GM18907 (cell line): Measurements from ENCODE around the gene ZNF777.
"Not testable (repeated sequence)": the region's sequence is repeated elsewhere in the genome, so short reads cannot be mapped to it uniquely, and the experiment has no call there.

Experiments
- ATAC-seq: cut with Tn5 transposase; IDR thresholded peaks from one replicate; pipeline ENCODE4 v1.9.1; 2021; ENCODE audit warnings: mild to moderate bottlenecking, moderate library complexity; ENCODE audit not compliant: unreplicated experiment

The ZNF777 gene

DNA sequence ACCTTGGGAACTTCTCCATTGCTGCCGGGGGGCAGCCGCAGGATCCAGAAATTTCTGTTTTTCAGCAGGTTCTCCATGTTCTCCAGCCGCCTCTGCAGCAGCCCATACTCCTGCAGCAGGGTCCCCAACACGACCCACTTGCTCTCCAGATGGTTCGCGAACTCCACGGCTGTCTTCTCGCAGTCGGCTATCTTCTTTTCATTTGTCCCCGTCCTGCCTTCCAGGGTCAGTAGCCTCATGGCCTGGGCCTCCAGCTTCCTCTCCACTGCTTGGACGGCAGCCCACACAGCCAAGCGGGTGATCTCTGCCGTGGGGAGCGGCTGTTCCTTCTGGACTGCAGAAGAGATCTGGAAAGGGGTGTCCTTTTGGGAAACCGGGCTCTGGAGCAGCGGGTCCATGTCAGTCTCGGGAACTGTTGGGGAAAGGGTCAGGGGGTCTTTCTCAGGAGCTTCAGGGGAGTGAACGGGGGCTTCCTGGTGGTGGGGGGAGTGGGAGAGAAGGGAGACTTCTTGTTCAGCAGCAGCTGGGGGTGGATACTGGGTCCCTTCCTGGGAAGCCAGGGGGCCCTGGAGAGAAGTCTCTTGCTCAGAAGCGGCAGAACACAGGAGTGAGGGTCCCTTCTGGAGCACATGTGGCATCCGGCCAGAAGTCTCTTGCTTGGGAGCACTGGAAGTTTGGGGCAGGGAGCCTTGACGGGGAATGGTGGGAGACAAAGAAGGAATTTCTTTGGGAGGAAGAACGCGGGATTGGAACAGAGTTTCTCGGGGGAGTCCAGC is 5.5 kb downstream of the ZNF777 start:
- no peak for ATAC-seq

DNA sequence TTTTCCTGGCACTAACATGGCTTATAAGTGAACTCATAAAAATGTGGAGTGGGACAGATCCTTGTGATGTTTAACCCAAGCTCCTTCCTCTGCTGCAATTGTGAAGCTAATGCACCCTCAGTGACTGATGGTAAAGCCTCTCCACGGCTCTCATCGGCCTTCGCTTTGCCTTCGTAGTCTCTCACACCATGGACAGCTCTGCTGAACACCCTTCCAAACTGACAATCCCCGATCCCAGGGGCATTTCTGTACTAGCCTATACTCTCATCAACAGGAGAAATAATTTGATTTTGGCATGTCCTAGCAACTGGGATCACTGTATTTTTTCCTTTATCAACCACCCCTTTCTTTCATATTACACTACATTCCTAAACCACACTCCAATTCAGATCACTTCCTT is 6.1 kb downstream of the ZNF777 start:
- no peak for ATAC-seq

DNA sequence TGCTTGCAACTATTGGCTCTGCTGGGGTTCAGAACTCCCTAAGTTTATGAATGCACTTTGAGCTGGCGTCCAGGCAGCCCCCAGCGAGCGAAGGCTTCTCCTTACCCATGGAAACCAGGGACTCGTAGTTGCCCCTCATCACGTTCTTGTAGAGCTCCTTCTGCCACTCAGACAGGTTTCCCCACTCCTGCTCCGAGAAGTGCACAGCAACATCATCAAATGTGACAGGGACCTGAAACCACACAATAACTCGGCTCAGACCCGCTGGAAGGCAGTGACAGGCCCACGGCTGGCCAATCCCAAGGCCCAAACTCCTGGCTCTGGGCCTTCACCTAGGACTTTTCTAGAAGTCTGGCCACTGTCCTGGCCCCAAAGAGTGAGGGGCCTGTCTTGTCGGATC is 6.9 kb downstream of the ZNF777 start:
- ATAC-seq, result no peak

DNA sequence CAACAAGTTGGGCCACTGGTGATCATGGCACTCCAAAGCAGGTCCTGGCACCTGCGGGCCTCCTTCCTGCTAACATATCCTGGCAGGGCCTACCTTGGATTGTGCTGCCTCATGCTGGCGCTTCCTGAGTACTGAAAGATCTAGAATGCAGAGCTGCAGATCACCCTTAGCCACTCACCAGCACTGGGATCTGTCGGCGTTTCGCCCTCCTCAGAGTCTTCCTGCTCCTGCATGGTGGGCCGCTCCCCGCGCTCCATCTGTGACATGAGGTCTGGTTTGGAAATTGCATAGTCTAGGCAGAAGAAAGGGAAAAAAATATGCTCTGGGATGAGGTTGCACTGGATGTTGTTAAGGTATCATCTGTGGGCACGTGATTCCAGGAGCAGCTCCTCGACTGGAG is 10.0 kb downstream of the ZNF777 start:
- ATAC-seq, result no peak

DNA sequence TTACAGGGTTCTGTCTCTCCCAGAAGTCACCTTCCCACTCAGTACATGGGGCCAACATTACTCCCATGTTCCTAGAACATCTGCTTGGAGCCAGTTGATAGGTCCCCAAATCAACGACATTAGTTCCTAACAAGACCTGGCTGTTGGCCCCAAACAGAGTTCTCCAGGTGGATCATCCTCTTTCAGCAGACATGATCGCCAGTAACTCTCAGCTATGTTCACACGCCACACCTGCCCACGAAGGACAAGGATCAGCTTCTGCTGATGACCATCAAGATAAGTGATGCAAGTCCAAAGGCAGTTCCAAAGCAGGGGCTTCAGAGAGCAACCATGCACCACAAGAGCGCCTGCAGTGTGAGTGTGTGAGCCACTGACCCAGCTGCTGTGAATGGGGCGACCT is 11.0 kb downstream of the ZNF777 start:
- no peak for ATAC-seq

DNA sequence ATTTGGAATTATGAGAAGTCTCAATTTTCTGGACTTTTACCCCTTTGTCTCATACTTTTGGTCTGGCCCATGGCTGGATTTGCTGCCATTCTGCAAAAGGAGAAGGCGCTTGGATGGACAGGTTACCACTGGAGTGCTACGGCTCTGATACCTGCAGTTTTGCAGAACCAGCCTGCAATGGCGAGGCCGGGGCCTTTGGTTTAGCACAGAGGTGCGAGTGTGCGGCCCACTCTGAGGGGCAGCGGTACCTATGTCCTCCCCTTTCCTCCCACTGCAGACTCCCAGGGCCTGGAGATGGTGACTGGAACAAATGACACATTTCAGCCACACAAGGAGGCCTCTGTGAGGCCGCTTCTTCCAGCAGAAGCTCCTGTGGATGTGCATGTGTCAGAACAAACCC is 11.9 kb downstream of the ZNF777 start:
- no peak for ATAC-seq

DNA sequence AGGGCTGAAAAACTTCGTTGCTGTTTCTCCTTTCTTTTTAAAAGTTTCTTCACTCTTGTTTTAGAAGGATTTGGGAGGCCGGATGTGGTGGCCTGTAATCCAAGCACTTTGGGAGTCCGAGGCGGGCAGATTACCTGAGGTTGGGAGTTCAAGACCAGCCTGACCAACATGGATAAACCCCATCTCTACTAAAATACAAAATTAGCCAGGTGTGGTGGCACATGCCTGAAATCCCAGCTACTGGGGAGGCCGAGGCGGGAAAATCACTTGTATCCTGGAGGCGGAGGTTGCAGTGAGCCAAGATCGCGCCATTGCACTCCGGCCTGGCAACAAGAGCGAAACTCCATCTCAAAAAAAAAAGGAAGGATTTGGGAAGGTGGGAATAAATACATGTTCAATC is 14.8 kb downstream of the ZNF777 start:
- not testable (repeated sequence) for ATAC-seq

DNA sequence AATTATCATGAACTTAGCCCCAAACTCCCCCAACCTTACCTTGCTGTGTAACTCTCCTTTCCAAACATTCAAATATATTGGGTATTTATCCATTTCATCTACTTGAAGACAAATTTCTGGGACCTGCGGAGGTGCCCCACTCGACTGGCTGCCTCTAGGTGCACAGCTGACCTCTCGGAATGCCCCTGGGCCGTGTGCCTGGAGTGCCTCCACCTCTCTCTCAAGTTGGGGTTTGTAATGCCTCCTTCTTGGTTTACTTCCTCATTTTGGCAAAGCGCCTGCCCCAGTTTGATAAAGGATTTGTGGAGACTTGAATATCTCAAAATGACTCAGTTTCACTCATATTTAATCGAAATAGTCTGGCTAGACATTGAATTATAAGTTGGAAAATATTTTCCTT is 16.6 kb downstream of the ZNF777 start:
- no peak for ATAC-seq

DNA sequence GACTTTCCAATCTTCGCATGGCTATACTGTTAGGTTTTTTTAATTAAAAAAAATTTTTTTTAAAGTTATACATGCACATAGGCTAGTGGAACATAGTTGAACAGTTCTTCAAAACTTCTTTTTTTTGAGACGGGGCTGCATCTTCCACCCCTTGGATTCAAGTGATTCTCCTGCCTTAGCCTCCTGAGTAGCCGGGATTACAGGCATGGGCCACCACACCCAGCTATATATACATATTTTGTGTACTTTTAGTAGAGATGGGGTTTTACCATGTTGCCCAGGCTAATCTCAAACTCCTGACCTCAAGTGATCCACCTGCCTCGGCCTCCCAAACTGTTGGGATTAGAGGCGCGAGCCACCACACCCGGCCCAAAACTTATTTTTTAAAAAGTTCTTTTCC is 17.3 kb downstream of the ZNF777 start:
- ATAC-seq, result no peak

DNA sequence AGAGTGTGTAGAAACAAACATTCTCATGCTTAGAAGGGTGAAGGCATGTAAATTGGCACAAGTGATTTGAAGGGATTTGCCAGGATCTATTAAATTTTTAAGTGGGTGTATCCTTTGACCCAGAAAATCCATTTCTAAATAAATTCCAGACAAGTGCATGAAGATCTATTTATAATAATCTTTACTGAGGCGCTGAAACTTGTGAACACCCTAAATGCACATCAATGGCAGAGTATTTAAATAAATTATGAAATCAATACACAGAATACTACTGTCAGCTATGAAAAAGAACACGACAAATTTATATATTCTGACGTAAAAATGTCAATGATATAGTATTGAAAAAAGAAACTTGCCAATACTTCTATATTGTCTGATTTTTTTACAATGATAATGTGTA is 17.9 kb downstream of the ZNF777 start:
- ATAC-seq, result no peak

DNA sequence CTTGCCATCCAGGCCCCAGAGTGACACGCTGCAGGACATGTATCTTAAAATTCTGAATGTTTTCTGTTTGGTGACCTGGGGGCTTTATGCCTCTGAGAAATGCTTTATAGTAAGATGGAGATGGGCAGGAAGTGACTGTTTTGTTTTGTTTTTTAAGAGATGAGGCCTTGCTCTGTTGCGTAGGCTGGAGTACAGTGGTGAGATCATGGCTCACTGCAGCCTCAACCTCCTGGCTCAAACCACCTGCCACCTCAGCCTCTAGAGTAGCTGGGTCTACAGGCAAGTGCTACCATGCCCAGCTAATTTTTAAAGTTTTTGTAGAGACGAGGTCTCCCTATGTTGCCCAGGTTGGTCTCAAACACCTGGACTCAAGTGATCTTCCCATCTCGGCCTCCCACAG is 20.6 kb downstream of the ZNF777 start:
- no peak for ATAC-seq

DNA sequence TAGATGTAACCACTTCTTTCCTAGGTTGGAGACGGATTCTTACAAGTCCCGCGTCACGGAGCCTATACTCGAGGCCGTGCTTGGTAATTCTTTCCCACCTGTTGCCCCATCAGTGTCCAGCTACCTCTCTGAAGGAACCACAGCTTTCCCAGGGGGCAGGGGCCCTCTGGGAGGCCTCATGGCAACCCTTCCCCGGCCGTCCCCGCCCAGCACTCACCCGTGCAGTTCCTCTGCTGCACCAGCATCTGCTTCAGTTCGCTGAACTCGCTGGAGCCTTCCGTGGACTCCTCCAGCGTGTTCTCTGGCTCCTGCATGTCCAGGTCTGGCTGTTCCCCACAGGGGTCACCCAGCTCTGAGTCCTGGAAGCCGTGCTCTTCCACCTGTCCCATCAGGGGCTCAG is 24.5 kb downstream of the ZNF777 start:
- ATAC-seq, result no peak

DNA sequence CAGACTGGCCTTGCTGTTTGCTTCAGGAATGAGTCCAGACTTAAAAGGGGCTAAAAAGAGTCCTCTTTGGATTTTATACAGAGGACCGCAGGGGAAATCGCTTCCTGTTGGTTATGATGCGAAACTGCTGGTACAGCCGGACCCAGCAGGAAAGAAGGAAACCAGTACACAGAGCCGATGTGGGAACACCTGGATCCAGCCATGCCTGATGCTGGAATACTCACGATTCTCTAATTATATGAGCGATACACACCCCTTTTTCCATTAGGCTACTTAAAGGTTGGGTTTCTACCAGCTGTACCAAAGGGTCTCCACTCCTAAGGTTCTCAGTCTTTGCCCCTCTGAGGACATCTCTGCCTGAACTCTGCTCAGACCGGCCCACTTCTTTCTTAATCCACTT is 27.7 kb downstream of the ZNF777 start:
- ATAC-seq, result no peak

DNA sequence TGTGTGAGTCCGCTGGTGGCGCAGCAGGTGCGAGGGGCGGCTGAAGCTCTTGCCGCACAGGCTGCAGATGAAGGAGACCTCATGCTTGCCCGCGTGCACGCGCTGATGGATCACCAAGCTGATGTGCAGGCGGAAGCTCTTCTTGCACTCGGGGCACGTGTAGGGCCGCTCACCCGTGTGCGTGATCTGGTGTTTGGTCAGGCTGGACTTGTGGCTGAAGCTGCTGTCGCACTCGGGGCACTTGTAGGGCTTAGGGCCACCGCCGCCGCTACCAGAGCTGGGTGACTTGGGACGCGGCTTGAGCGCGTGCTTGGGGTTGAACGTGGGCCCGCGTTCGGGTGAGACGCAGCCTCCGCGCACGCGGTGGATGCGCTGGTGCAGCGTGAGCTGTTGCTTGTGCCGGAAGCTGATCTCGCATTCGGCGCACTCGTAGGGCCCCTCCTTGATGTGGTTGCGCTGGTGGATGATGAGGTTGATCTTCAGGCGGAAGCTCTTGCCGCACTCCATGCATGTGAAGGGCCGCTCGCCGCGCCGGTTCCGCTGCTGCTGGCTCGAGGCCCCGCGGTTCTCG is 28.7 kb downstream of the ZNF777 start:
- ATAC-seq, result no peak

DNA sequence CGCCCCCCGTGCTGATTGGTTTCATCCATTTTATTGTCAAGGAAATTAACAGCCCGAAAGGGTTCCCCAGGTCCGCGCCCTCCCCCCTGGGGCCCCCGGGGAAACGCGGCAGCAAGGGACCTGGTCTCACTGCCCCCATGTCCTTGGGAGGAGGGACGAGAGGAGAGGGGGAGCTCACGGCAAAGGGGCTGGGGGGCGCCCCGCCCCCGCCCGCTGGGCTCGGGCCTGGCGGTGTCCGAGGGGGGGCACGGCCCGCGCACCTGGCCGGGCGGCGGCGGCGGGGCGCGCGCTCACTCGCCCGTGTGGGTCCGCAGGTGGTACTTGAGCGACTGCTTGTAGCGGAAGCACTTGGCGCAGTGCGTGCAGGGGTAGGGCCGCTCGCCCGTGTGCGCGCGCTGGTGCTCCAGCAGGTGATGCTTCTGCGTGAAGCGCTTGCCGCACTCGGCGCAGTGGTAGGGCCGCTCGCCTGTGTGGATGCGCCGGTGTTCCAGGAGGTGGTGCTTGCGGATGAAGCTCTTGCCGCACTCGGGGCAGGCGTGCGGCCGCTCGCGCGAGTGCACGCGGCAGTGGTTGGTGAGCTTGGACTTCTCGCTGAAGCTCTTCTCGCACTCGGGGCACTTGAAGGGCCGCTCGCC is 29.3 kb downstream of the ZNF777 start:
- ATAC-seq, result no peak

DNA sequence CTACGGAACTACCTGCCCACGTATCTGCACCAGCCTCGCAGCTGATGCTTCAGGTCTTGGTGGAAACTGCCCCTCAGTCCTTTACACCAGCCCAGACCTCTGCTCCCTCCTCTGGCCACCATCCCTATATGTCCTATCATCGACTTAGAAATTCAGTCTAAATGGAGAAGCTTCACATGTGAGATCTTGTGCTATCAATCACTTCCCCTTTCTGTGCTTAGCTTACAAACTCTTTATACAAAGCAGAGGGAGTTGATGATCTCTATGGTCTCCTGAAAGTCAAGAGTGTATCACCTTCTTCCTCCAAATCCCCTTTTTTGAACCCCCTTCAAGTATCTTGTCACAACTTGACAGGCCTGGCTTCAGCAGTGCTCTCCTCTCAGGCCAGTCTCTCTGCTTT is 30.7 kb downstream of the ZNF777 start:
- ATAC-seq, result no peak

DNA sequence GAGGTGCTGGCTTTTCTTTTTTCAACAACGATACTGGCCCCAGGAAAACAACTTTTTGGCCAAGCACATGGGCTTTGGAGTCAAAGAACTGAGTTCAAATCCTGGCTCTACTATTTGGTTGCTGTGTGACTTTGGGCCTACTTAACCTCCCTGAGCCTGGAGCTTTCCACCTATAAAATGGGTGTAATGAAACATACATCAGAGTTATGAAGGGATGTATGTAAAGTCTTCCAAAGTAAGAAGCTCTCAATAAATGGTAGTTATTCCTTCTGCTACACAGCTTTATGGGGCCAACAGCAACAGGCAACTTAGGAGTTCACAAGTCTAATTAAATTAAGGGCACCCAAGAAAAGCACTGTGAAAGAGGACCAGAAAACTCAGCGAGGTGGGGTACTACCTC is 33.0 kb downstream of the ZNF777 start:
- no peak for ATAC-seq

DNA sequence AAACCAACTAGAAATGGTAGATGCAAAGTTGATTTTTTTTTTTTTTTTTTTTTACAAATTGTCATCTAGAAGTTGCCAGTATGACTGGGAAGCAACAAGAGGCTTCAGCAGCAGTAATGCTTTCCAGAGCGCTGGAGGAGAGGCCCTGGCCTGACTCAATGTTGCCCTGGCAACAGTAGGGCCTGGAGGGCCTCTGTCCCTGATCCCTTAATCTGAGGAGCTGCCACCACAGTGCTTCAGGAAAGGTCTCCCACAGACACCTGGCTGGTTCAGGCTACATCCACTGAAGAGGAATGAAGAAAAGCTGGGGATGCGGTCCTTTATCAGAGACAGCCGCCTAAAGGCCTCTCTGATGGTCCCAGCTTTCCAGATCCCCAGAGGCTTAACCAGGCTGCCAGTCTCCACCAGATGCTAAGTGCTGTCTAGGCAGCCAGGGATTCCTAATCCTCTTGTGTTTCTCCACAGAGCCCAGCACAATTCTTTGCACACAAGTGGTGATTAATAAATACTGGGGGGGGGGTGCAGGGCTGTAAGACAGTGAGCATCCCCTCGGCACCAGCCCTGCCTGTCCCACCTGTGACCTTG is 33.7 kb downstream of the ZNF777 start:
- ATAC-seq, result no peak

DNA sequence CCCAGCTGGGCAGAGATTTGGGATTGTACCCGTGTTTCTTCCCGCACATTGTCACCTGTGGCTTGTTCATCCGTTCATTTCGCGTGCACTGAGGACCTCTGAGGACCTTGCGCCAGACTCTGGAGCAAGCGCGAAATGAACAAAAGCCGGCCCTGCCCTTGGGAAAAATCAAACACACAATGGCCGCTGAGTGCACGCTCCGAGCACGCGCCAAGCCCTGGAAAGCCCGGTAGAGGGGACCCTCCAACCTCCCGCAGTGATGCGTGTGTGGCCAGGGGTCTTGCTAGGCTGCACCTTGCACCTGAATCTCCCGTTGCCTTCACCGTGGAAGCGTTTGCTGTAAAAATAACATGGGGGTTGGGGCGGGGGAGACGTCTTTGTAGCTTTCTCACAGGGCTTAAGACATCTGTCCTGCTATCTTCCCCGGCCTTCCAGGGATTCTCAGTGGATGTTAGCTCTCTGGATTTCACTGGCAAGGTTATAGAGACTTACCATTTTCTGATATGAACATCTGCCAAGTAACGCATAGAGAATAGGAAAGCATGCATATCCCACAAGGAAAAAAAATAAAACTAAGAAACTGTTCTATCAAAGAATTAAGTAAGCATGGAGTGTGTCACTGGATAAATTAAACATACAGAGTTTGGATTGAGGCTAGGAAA is 37.3 kb downstream of the ZNF777 start:
- ATAC-seq, result no peak

DNA sequence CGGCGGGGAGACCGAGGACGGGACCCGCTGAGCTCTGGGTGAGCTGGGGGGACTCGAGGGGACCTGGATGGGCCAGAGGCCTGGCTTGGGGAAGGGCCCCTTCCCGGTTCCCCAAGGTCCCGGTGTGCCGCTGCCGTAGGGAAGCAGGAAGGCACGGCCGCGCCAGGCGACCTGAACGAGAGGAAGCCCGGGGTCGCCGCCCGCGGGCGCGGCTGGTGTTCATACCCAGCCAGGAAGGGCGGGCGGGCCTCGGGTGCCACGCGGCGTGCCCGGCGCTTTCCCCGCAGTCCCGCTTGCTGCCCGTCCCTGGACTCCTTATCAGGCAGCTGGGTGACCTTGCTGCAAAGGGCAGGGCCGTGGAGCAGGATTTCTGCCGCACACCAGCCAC is 38.0 kb downstream of the ZNF777 start:
- peak; percentile 13 for ATAC-seq

DNA sequence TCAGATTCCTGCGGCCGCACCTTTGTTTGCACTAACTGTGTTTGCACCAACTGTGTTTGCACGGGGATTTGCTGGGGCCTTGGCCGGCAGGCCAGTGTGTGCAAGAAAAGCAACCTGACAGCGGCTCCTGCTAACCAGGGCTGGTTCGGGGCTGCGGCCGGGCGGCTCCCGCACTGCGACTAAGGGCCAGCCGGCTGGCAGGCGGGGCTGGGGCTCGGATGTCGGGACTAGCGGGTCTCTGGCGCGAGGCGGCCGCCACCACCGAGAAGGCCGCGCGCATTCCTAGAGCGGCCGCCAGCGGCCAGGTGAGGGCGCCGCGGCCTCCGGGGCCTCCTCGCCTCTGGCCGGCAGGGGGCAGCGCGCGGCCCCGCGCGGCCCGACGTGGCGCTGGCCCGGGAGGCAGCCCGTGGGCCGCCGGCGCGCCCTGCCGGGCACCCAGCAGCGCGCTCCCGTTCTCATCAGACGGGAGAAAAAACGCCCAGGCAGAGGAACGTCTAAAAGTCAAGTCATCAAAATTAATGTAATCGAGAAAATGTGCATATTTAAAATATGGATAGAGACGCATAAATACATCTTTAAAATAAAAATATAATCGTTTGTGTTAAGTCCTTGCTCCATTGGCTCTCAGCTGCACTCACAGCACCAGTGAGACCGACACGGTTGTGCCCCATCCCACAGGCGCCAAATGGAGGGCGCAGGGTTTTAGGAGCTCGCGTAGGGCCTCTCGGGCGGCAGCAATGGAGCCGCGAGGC is 38.5 kb downstream of the ZNF777 start:
- peak; percentile 96 for ATAC-seq
